Measurements from ENCODE around the gene KITLG. TPM values are rescaled to one million over a fixed set of nuclear protein-coding genes. Genes with fewer than 3 reads are reported as not detected.

The KITLG gene
- polyA plus RNA-seq, 2 of the 4 experiments (the other 2 are of a cell fraction), result 8.0 to 10.1 TPM

DNA sequence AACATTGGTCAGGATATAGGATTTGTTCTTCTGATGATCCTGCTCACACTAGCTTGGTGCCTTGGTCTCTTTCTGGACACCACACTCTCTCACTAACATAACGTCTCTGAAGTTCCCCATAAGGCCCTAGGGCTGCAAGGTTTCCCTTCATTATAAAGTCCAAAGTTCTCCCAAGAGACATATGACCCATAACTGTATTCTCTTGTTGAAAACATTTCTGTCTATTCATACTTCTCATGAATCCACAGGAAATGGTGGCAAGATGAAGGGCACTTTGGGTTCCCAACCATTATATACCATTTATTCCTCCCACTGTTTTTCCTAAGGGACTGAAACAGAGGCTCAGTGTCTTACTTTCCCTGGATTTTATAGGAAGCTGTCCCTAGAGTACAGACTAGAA, 37.1 kb upstream of the KITLG start:
- POLR2A ChIA-PET, result no interaction called here
- no peak overlapping the region for H3K4me3 ChIP-seq
- ATAC-seq, result no peak

DNA sequence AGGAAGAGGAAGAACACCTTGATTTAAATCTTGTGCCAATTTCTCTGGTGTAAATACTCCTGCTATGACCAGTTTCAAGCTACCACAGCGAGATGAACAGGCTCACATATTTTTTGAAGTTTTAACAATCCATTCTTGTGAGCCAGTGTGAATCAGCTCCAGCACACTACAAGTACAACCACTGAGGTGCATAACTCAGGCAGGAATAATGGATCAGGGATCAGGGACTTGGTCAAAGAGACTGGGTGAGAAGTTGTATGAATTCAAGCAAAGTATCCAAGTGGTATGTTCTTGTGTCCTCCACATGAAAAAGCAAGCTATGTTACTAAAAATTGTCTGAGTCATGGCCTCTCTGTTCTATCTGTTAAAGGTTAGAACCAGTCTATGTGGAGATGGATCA, 35.2 kb upstream of the KITLG start:
- POLR2A ChIA-PET, result no interaction called here
- 4% methylated on average over 1 of the region's 1 CpG for WGBS (ENCODE audit: missing lambda C conversion rate)
- FAIRE-seq (no peak), ATAC-seq (no peak), DNase-seq (ENCODE audit: low read depth in 1 of 2, low spot score in 1 of 2) (no peak)
- CTCF ChIA-PET, result interaction anchor here (0.6 to 1.6 kb wide), 3 partner anchors 13 to 291 kb away, joined by 3 to 7 read pairs (median 3); partner anchors contain the start of gene KITLG
- TF ChIP-seq MAFK (IDR thresholded peaks at IDR 0.05; ENCODE audit: partially characterized antibody), result no peak
- no peak for TF ChIP-seq CBX8 (IDR thresholded peaks at IDR 0.05)
- no peak for TF ChIP-seq GATA3 (IDR thresholded peaks at IDR 0.05; ENCODE audit: borderline replicate concordance)
- TF ChIP-seq USF2 (IDR thresholded peaks at IDR 0.05), result no peak
- no peak for TF ChIP-seq NR3C1 (IDR thresholded peaks at IDR 0.05)
- no peak for TF ChIP-seq RNF2 (IDR thresholded peaks at IDR 0.05; ENCODE audit: borderline replicate concordance, low read depth)
- no peak for TF ChIP-seq HOXB13 (CRISPR knock-in tag; IDR thresholded peaks at IDR 0.05; ENCODE audit: low read depth)
- no peak for TF ChIP-seq FOSL2 (IDR thresholded peaks at IDR 0.05)
- TF ChIP-seq FOSL2 (CRISPR knock-in tag; IDR thresholded peaks at IDR 0.05), result no peak
- TF ChIP-seq RCOR1 (IDR thresholded peaks at IDR 0.05; ENCODE audit: low read depth, low read length), result no peak
- TF ChIP-seq RARB (CRISPR knock-in tag; IDR thresholded peaks at IDR 0.05), result no peak
- TF ChIP-seq, protein P1, sequence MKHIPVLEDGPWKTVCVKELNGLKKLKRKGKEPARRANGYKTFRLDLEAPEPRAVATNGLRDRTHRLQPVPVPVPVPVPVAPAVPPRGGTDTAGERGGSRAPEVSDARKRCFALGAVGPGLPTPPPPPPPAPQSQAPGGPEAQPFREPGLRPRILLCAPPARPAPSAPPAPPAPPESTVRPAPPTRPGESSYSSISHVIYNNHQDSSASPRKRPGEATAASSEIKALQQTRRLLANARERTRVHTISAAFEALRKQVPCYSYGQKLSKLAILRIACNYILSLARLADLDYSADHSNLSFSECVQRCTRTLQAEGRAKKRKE (CRISPR knock-in tag; IDR thresholded peaks at IDR 0.05; ENCODE audit: low read depth), result no peak
- TF ChIP-seq POLR2A (IDR thresholded peaks at IDR 0.05; ENCODE audit: low read length), result no peak
- no peak for TF ChIP-seq PHF8 (IDR thresholded peaks at IDR 0.05; ENCODE audit: borderline replicate concordance, low read depth)
- no peak for TF ChIP-seq CHD4 (IDR thresholded peaks at IDR 0.05; ENCODE audit: borderline replicate concordance)
- TF ChIP-seq MYC (IDR thresholded peaks at IDR 0.05; ENCODE audit: borderline replicate concordance, low read length), result no peak
- Histone ChIP-seq H3K27ac (no peak overlapping the region), H3K4me3 (no peak overlapping the region), H3K9me3 (peaks cover 2% of the 10 kb centered on the region; the same call in 1 of the 3 replicates), H3K4me2 (no peak overlapping the region), H3K4me1 (no peaks in the 10 kb centered on the region)

More for the DNA sequence above, 37.1 kb upstream of the KITLG start:
- H3K9me3 ChIP-seq, result no peaks in the 10 kb centered on the region
- DNase-seq (ENCODE audit: low read depth in 1 of 2, low spot score in 1 of 2) (no peak), FAIRE-seq (no peak)
- WGBS (ENCODE audit: missing lambda C conversion rate), result 41% methylated on average over 1 of the region's 1 CpG
- no peak overlapping the region for H3K27ac ChIP-seq
- CTCF ChIA-PET, result no interaction called here
- TF ChIP-seq CHD2 (IDR thresholded peaks at IDR 0.05; ENCODE audit: low read length, partially characterized antibody) (no peak), PBX3 (IDR thresholded peaks at IDR 0.05) (no peak), HOXB13 (CRISPR knock-in tag; IDR thresholded peaks at IDR 0.05; ENCODE audit: low read depth) (no peak), FOSL2 (IDR thresholded peaks at IDR 0.05) (no peak), FOSL2 (CRISPR knock-in tag; IDR thresholded peaks at IDR 0.05) (no peak), ZFP36 (IDR thresholded peaks at IDR 0.05; ENCODE audit: borderline replicate concordance, partially characterized antibody) (no peak)
- no peaks in the 10 kb centered on the region for H3K4me1 ChIP-seq
- H3K4me2 ChIP-seq, result no peak overlapping the region

- Histone ChIP-seq H3K4me3 (no peak overlapping the region), H3K9me3 (0 out of 3 replicates have a peak, but pooled peaks cover 2% of the 10 kb centered on the region), H3K4me1 (no peaks in the 10 kb centered on the region), H3K4me2 (no peak overlapping the region), H3K27ac (no peak overlapping the region)
- no peak for DNase-seq (ENCODE audit: low read depth in 1 of 2, low spot score in 1 of 2)
- no peak for ATAC-seq
- POLR2A ChIA-PET, result no interaction called here
- CTCF ChIA-PET, result no interaction called here
- FAIRE-seq, result no peak
- no peak for TF ChIP-seq HEYL (CRISPR knock-in tag; IDR thresholded peaks at IDR 0.05)
- no peak for TF ChIP-seq FOSB (CRISPR knock-in tag; IDR thresholded peaks at IDR 0.05)
- no peak for TF ChIP-seq PBX3 (IDR thresholded peaks at IDR 0.05)
- TF ChIP-seq TP53 (CRISPR knock-in tag; IDR thresholded peaks at IDR 0.05), result no peak
- TF ChIP-seq, protein P1 (CRISPR knock-in tag; IDR thresholded peaks at IDR 0.05; ENCODE audit: low read depth), result no peak
- no peak for TF ChIP-seq HDAC2 (IDR thresholded peaks at IDR 0.05)
- no peak for TF ChIP-seq CTCF (IDR thresholded peaks at IDR 0.05)
- no peak for TF ChIP-seq ELK1 (IDR thresholded peaks at IDR 0.05; ENCODE audit: low read depth, low read length)
- TF ChIP-seq ZNF302 (CRISPR knock-in tag; IDR thresholded peaks at IDR 0.05), result no peak
- no peak for TF ChIP-seq EHF (CRISPR knock-in tag; IDR thresholded peaks at IDR 0.05)
- TF ChIP-seq HES2 (IDR thresholded peaks at IDR 0.05), result no peak
Measured at GRCh38 chr12:88604646-88605045, 24.4 kb upstream of the KITLG start.
